GM12801 (cell line): ENCODE data around the gene BPI.

Source experiments
- TF ChIP-seq, protein P1 (sequence below): IDR thresholded peaks from one replicate; pipeline ENCODE4 v1.5.1; 2011; ENCODE audit warnings: control low read depth; ENCODE audit not compliant: insufficient read length; ENCODE audit errors: extremely low read depth

Gene BPI

DNA sequence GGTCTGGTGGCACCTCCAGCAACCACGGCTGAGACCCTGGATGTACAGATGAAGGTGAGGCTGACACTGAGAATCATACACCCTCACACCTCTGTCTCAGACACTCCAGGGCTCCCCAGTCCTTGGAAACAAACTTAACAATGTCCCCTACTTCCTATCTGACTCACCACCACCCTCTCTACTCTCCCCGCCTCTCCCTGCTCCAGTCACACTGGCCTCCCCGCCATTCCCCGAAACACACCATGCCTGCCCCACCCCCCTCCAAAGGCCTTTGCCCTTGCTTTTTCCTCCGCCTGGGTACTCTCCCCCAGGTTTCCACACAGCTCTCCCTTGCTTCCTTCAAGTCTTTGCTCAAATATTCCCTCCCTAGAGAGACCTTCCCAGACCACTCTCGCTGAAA is 16.3 kb downstream of the BPI start:
- TF ChIP-seq, protein P1, sequence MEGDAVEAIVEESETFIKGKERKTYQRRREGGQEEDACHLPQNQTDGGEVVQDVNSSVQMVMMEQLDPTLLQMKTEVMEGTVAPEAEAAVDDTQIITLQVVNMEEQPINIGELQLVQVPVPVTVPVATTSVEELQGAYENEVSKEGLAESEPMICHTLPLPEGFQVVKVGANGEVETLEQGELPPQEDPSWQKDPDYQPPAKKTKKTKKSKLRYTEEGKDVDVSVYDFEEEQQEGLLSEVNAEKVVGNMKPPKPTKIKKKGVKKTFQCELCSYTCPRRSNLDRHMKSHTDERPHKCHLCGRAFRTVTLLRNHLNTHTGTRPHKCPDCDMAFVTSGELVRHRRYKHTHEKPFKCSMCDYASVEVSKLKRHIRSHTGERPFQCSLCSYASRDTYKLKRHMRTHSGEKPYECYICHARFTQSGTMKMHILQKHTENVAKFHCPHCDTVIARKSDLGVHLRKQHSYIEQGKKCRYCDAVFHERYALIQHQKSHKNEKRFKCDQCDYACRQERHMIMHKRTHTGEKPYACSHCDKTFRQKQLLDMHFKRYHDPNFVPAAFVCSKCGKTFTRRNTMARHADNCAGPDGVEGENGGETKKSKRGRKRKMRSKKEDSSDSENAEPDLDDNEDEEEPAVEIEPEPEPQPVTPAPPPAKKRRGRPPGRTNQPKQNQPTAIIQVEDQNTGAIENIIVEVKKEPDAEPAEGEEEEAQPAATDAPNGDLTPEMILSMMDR, result no peak

- TF ChIP-seq, protein P1, result no peak
Observed at GRCh38 chr20:38321959-38322598, 18.1 kb downstream of the BPI start.

DNA sequence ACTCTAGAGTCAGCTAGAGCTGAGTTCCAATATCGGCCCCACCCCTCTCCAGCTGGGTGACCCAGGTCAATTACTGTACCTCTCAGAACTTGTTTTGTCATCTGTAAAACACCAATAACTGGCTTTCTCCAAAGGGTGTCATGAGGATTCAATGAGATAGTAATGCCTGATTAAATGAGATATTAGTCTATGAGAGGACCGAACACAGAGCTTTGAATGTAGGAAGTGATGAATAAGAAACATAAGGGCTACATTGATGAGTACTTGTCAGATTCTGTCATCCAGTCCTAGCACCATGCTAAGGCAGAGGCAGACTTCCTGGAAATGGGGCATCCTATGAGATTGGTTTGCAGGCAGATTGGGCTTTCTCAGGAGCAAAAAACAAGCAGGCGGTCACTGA is 20.2 kb downstream of the BPI start:
- TF ChIP-seq, protein P1, result no peak

DNA sequence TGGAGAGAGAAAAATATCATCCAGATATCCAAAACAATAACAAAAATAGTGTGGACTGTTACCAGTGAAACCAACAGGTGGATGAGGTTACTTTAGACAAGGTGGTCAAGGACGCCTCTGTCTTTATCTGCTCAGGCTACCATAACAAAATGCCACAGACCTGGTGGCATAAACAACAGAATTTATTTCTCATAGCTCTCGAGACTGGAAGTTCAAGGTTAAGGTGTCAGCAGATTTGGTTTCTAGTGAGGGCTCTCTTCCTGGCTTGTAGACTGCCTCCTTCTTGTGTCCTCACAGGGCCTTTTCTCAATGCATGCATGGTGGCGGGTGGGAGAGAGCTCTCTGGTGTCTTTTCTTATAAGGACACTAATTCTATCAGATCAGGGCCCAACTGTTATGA is 21.2 kb downstream of the BPI start:
- TF ChIP-seq, protein P1, result no peak

GRCh38 chr20:38325905-38326304 is 21.9 kb downstream of the BPI start:
- TF ChIP-seq, protein P1, result no peak

DNA sequence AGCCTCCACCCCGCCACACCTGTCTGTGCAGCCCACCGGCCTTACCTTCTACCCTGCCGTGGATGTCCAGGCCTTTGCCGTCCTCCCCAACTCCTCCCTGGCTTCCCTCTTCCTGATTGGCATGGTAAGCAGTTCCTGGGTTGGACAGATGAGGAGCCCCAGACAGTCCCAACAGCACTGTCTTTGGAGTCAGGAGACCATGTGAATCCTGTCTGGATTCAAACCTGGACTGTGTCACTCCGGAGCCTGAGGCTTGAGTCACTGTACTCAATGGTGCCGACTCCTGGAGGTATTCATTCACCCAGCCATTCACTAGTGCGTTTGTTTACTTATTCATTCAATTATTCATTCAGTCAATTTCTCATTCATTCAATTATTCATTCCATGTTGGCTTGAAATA is 22.4 kb downstream of the BPI start:
- TF ChIP-seq, protein P1, result no peak

DNA sequence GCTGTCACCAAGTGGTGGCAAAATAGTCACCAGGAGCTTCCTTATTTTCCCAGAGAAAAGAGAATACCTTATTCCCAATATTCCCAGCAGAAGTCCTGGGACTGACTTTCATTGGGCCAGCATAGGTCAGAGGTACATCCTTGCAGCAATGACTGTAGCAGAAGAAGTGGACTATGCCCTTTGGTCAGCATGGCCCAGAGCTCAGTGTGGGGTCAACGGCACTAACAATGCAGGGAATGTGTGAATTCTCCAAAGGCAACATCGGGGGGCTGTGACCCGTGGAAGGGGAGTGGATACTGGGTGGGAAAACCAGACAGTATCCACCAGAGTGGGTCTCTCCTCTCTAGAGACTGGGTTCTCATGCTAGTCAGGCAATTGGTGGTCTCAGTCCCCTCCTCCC is 26.7 kb downstream of the BPI start:
- TF ChIP-seq, protein P1, result no peak
